CD4-positive, CD25-positive, alpha-beta regulatory T cell (primary cell): ENCODE results near the gene ALDH4A1. TPM values are rescaled to one million over a fixed set of nuclear protein-coding genes. Genes with fewer than 3 reads are reported as not detected.

Source experiments
- ATAC-seq, 2 donors: fragments of 150-1000 bp; cut with Tn5 transposase; one replicate each; pipeline ENCODE4 v1.10.0; 2021; ENCODE audit warnings: low read depth in 2 of 2, moderate number of reproducible peaks in 2 of 2, moderate library complexity in 1 of 2
- DNase-seq, 3 donors: peaks; one replicate each; pipeline versions ENCODE4 v3.0.0 to v3.0.0-alpha.2; 2012 to 2022; ENCODE audit warnings: mixed read lengths in 1 of 3
- H3K27ac ChIP-seq: one replicate; pipeline ENCODE4 v1.7.0; 2013; ENCODE audit warnings: mild to moderate bottlenecking, low read length; ENCODE audit not compliant: insufficient read depth, poor library complexity, severe bottlenecking
- H3K27me3 ChIP-seq: one replicate; pipeline ENCODE4 v1.7.0; 2013; ENCODE audit warnings: low read length; ENCODE audit not compliant: control insufficient read depth, insufficient read depth
- H3K36me3 ChIP-seq: one replicate; pipeline ENCODE4 v1.7.0; 2013; ENCODE audit warnings: mild to moderate bottlenecking, low read length, moderate library complexity; ENCODE audit not compliant: control insufficient read depth, insufficient read depth
- H3K4me1 ChIP-seq: 2 replicates; pipeline ENCODE4 v1.7.0; 2013; ENCODE audit warnings: mild to moderate bottlenecking, low read length; ENCODE audit not compliant: insufficient read depth, control insufficient read depth, poor library complexity, severe bottlenecking
- H3K4me3 ChIP-seq: one replicate; pipeline ENCODE4 v1.7.0; 2013; ENCODE audit warnings: low read depth, mild to moderate bottlenecking, low read length, moderate library complexity
- H3K9me3 ChIP-seq, 2 experiments: 1 replicate in 1 of 2; 2 replicates in 1 of 2; pipeline ENCODE4 v1.7.0; 2013; ENCODE audit warnings: low read length in 2 of 2, mild to moderate bottlenecking in 1 of 2, moderate library complexity in 1 of 2; ENCODE audit not compliant: control insufficient read depth in 2 of 2
- H3K27ac Mint-ChIP-seq, 3 donors: one replicate each; pipeline ENCODE4 v1.8.0; 2020 to 2022; ENCODE audit warnings: mild to moderate bottlenecking in 3 of 3, mixed read lengths in 3 of 3, moderate library complexity in 2 of 3
- H3K27me3 Mint-ChIP-seq: one replicate; pipeline ENCODE4 v1.8.0; 2022; ENCODE audit warnings: mild to moderate bottlenecking, mixed read lengths
- H3K36me3 Mint-ChIP-seq: one replicate; pipeline ENCODE4 v1.8.0; 2020; ENCODE audit warnings: mixed read lengths
- H3K4me1 Mint-ChIP-seq, 4 donors: one replicate each; pipeline ENCODE4 v1.8.0; 2020 to 2022; ENCODE audit warnings: mixed read lengths in 4 of 4, mild to moderate bottlenecking in 1 of 4
- H3K4me3 Mint-ChIP-seq, 4 donors: one replicate each; pipeline ENCODE4 v1.8.0; 2020 to 2022; ENCODE audit warnings: mild to moderate bottlenecking in 4 of 4, mixed read lengths in 4 of 4, moderate library complexity in 3 of 4
- H3K9me3 Mint-ChIP-seq, 7 donors: one replicate each; pipeline ENCODE4 v1.8.0; 2020 to 2022; ENCODE audit warnings: mixed read lengths in 7 of 7, mild to moderate bottlenecking in 3 of 7, moderate library complexity in 2 of 7
- polyA plus RNA-seq, 4 donors: library from polyadenylated mRNA; unstranded; fragments of 300-500 nt; fragmentation: Illumina TruSeq; gene quantifications; one replicate each; pipeline ENCODE4 v1.2.3, GENCODE V29; 2021
- total RNA-seq: library from RNA; stranded (reverse); gene quantifications from one replicate; pipeline ENCODE4 v1.2.3, GENCODE V29; 2022

The ALDH4A1 gene
- total and polyA plus RNA-seq, 5 donors from 2014 or later: 1.0 to 2.0 (median 1.4) TPM

GRCh38 chr1:18937539-18937938 is 35.2 kb upstream of the ALDH4A1 start:
- peaks cover 83% of the 10 kb centered on the region for H3K4me1 ChIP-seq
- no peaks in the 10 kb centered on the region for H3K27me3 ChIP-seq
- Mint-ChIP-seq H3K9me3 (no peaks in the 10 kb centered on the region), H3K4me3 (peak overlapping the region in 1 of 4 donors; percentile 67), H3K27me3 (no peaks in the 10 kb centered on the region), H3K27ac (peak overlapping the region in 2 of 3 donors; percentile 60 to 83), H3K4me1 (peaks cover 12 to 89% (median 66%) of the 10 kb centered on the region in 4 donors), H3K36me3 (no peaks in the 10 kb centered on the region)
- no peak overlapping the region for H3K4me3 ChIP-seq
- H3K36me3 ChIP-seq: no peaks in the 10 kb centered on the region
- DNase-seq: no peak
- no peaks in the 10 kb centered on the region for H3K9me3 ChIP-seq
- ATAC-seq: no peak
- H3K27ac ChIP-seq: no peak overlapping the region

GRCh38 chr1:18936814-18937481 is 34.6 kb upstream of the ALDH4A1 start:
- DNase-seq (no peak), ATAC-seq (no peak)
- H3K27ac ChIP-seq: no peak overlapping the region
- no peaks in the 10 kb centered on the region for H3K27me3 ChIP-seq
- peaks cover 12 to 89% (median 68%) of the 10 kb centered on the region in 4 donors for H3K4me1 Mint-ChIP-seq
- H3K36me3 Mint-ChIP-seq: no peaks in the 10 kb centered on the region
- no peaks in the 10 kb centered on the region for H3K27me3 Mint-ChIP-seq
- H3K27ac Mint-ChIP-seq: peak overlapping the region; percentile 52 to 72 (median 67)
- H3K9me3 Mint-ChIP-seq: no peaks in the 10 kb centered on the region
- H3K4me3 ChIP-seq: no peak overlapping the region
- no peaks in the 10 kb centered on the region for H3K9me3 ChIP-seq
- peak overlapping the region; percentile 53 to 82 (median 66) for H3K4me3 Mint-ChIP-seq
- H3K36me3 ChIP-seq: no peaks in the 10 kb centered on the region
- peaks cover 82% of the 10 kb centered on the region for H3K4me1 ChIP-seq

- H3K4me3 ChIP-seq: no peak overlapping the region
- Mint-ChIP-seq H3K4me3 (peak overlapping the region in 3 of 4 donors; percentile 53 to 82 (median 67)), H3K27ac (peak overlapping the region; percentile 63 to 72 (median 67)), H3K4me1 (peaks cover 12 to 89% (median 68%) of the 10 kb centered on the region in 4 donors), H3K9me3 (no peaks in the 10 kb centered on the region), H3K27me3 (no peaks in the 10 kb centered on the region), H3K36me3 (no peaks in the 10 kb centered on the region)
- H3K4me1 ChIP-seq: peaks cover 82% of the 10 kb centered on the region
- H3K36me3 ChIP-seq: no peaks in the 10 kb centered on the region
- H3K9me3 ChIP-seq: no peaks in the 10 kb centered on the region
- DNase-seq (no peak), ATAC-seq (no peak)
- H3K27ac ChIP-seq: no peak overlapping the region
- no peaks in the 10 kb centered on the region for H3K27me3 ChIP-seq
Observed at GRCh38 chr1:18936471-18936813, 34.1 kb upstream of the ALDH4A1 start.

GRCh38 chr1:18934205-18935000 is 32.0 kb upstream of the ALDH4A1 start:
- H3K36me3 Mint-ChIP-seq: no peaks in the 10 kb centered on the region
- H3K4me1 Mint-ChIP-seq: peaks cover 12 to 89% (median 65%) of the 10 kb centered on the region in 4 donors
- peak in 1 of 3 donors; percentile 56 for DNase-seq
- H3K27ac Mint-ChIP-seq: peak overlapping the region; percentile 62 to 96 (median 82)
- no peaks in the 10 kb centered on the region for H3K36me3 ChIP-seq
- no peaks in the 10 kb centered on the region for H3K9me3 ChIP-seq
- H3K27me3 ChIP-seq: no peaks in the 10 kb centered on the region
- H3K9me3 Mint-ChIP-seq: no peaks in the 10 kb centered on the region
- peak overlapping the region; percentile 53 for H3K4me3 ChIP-seq
- peak overlapping the region; percentile 39 to 84 (median 50) for H3K4me3 Mint-ChIP-seq
- no peaks in the 10 kb centered on the region for H3K27me3 Mint-ChIP-seq
- peaks cover 93% of the 10 kb centered on the region for H3K4me1 ChIP-seq
- peak overlapping the region; percentile 55 for H3K27ac ChIP-seq
- no peak for ATAC-seq

GRCh38 chr1:18932879-18933278 is 30.5 kb upstream of the ALDH4A1 start:
- Histone ChIP-seq H3K27me3 (no peaks in the 10 kb centered on the region), H3K9me3 (no peaks in the 10 kb centered on the region), H3K27ac (no peak overlapping the region), H3K36me3 (no peaks in the 10 kb centered on the region), H3K4me1 (peaks cover 93% of the 10 kb centered on the region), H3K4me3 (no peak overlapping the region)
- Mint-ChIP-seq H3K4me3 (peak overlapping the region in 3 of 4 donors; percentile 54 to 83 (median 56)), H3K36me3 (no peaks in the 10 kb centered on the region), H3K9me3 (no peaks in the 10 kb centered on the region), H3K4me1 (peaks cover 12 to 92% (median 75%) of the 10 kb centered on the region in 4 donors), H3K27me3 (no peaks in the 10 kb centered on the region), H3K27ac (peak overlapping the region in 2 of 3 donors; percentile 88 to 89)
- DNase-seq (no peak), ATAC-seq (no peak)

- DNase-seq (no peak), ATAC-seq (no peak)
- Histone ChIP-seq H3K9me3 (no peaks in the 10 kb centered on the region), H3K27me3 (no peaks in the 10 kb centered on the region), H3K4me3 (no peak overlapping the region), H3K36me3 (no peaks in the 10 kb centered on the region), H3K4me1 (peaks cover 93% of the 10 kb centered on the region), H3K27ac (peak overlapping the region; percentile 18)
- H3K9me3 Mint-ChIP-seq: no peaks in the 10 kb centered on the region
- no peaks in the 10 kb centered on the region for H3K27me3 Mint-ChIP-seq
- H3K4me1 Mint-ChIP-seq: peaks cover 12 to 96% (median 80%) of the 10 kb centered on the region in 4 donors
- no peaks in the 10 kb centered on the region for H3K36me3 Mint-ChIP-seq
- peak overlapping the region; percentile 83 to 89 (median 88) for H3K27ac Mint-ChIP-seq
- H3K4me3 Mint-ChIP-seq: peak overlapping the region in 3 of 4 donors; percentile 29 to 83 (median 56)
Observed at GRCh38 chr1:18932387-18932786, 30.0 kb upstream of the ALDH4A1 start.

GRCh38 chr1:18931730-18932129 is 29.4 kb upstream of the ALDH4A1 start:
- H3K4me3 ChIP-seq: no peak overlapping the region
- H3K36me3 ChIP-seq: no peaks in the 10 kb centered on the region
- H3K27me3 ChIP-seq: no peaks in the 10 kb centered on the region
- no peaks in the 10 kb centered on the region for H3K36me3 Mint-ChIP-seq
- H3K4me1 Mint-ChIP-seq: peaks cover 15 to 94% (median 74%) of the 10 kb centered on the region in 4 donors
- peaks cover 97% of the 10 kb centered on the region for H3K4me1 ChIP-seq
- peak overlapping the region in 3 of 4 donors; percentile 19 to 83 (median 67) for H3K4me3 Mint-ChIP-seq
- ATAC-seq: no peak
- no peak for DNase-seq
- peak overlapping the region; percentile 78 to 91 (median 88) for H3K27ac Mint-ChIP-seq
- no peak overlapping the region for H3K27ac ChIP-seq
- H3K27me3 Mint-ChIP-seq: no peaks in the 10 kb centered on the region
- no peaks in the 10 kb centered on the region for H3K9me3 ChIP-seq
- H3K9me3 Mint-ChIP-seq: no peaks in the 10 kb centered on the region
